HEK293T (cell line): ENCODE data around the gene XCL2.

Experiments used
- CTCF ChIA-PET: fragments of 350-600 bp; formaldehyde crosslinking; extraction: SDS; loops from one replicate; lab custom pipeline; 2021; ENCODE audit warnings: antibody characterized with exemption, inconsistent platforms; lab: Yijun Ruan, JAX
- POLR2A ChIA-PET: fragments of 350-600 bp; formaldehyde crosslinking; extraction: SDS; loops from one replicate; lab custom pipeline; 2020; ENCODE audit warnings: antibody characterized with exemption, inconsistent platforms; lab: Yijun Ruan, JAX
- DNase-seq: peaks from one replicate; pipeline ENCODE4 v3.0.0; 2012; ENCODE audit warnings: mixed read lengths; ENCODE audit errors: extremely low spot score
- ARNT ChIP-seq: fragments of 450-650 bp; IDR thresholded peaks from 2 replicates; pipeline ENCODE4 v1.6.1; 2017; ENCODE audit warnings: mild to moderate bottlenecking
- BHLHE40 ChIP-seq: fragments of 450-650 bp; IDR thresholded peaks from 2 replicates; pipeline ENCODE4 v1.6.1; 2016; ENCODE audit warnings: mild to moderate bottlenecking, moderate library complexity, borderline replicate concordance
- CTBP1 ChIP-seq: fragments of 450-650 bp; IDR thresholded peaks from 2 replicates; pipeline ENCODE4 v1.6.1; 2016; ENCODE audit warnings: borderline replicate concordance
- ELF4 ChIP-seq: fragments of 450-650 bp; IDR thresholded peaks from 2 replicates; pipeline ENCODE4 v1.6.1; 2017; ENCODE audit warnings: antibody characterized with exemption
- FOXA1 ChIP-seq: fragments of 450-650 bp; IDR thresholded peaks from 2 replicates; pipeline ENCODE4 v1.6.1; 2016; ENCODE audit warnings: mild to moderate bottlenecking
- FOXK2 ChIP-seq: fragments of 450-650 bp; IDR thresholded peaks from 2 replicates; pipeline ENCODE4 v1.6.1; 2016; ENCODE audit warnings: mild to moderate bottlenecking
- FOXM1 ChIP-seq: fragments of 450-650 bp; IDR thresholded peaks from 2 replicates; pipeline ENCODE4 v1.6.1; 2017; ENCODE audit warnings: mild to moderate bottlenecking, borderline replicate concordance
- HDGF ChIP-seq: fragments of 450-650 bp; IDR thresholded peaks from 2 replicates; pipeline ENCODE4 v1.6.1; 2017; ENCODE audit warnings: antibody characterized with exemption, borderline replicate concordance
- L3MBTL2 ChIP-seq: fragments of 450-650 bp; conservative IDR thresholded peaks from 2 replicates; pipeline ENCODE4 v1.6.1; 2016; ENCODE audit warnings: mild to moderate bottlenecking
- LEF1 ChIP-seq: fragments of 450-650 bp; IDR thresholded peaks from 2 replicates; pipeline ENCODE4 v1.6.1; 2017; ENCODE audit warnings: mild to moderate bottlenecking, borderline replicate concordance
- NFRKB ChIP-seq: fragments of 450-650 bp; IDR thresholded peaks from 2 replicates; pipeline ENCODE4 v1.6.1; 2016; ENCODE audit warnings: mild to moderate bottlenecking, moderate library complexity
- SP1 ChIP-seq: fragments of 450-650 bp; IDR thresholded peaks from 2 replicates; pipeline ENCODE4 v1.6.1; 2017
- SUZ12 ChIP-seq: fragments of 450-650 bp; IDR thresholded peaks from 2 replicates; pipeline ENCODE4 v1.6.1; 2016; ENCODE audit warnings: mild to moderate bottlenecking
- TARDBP ChIP-seq: fragments of 450-650 bp; IDR thresholded peaks from 2 replicates; pipeline ENCODE4 v1.6.1; 2016
- ZNF384 ChIP-seq: fragments of 450-650 bp; IDR thresholded peaks from 2 replicates; pipeline ENCODE4 v1.6.1; 2016
- TF ChIP-seq, protein P1 (sequence below): fragments of 450-650 bp; IDR thresholded peaks from 2 replicates; pipeline ENCODE4 v1.6.1; 2016

The XCL2 gene

DNA sequence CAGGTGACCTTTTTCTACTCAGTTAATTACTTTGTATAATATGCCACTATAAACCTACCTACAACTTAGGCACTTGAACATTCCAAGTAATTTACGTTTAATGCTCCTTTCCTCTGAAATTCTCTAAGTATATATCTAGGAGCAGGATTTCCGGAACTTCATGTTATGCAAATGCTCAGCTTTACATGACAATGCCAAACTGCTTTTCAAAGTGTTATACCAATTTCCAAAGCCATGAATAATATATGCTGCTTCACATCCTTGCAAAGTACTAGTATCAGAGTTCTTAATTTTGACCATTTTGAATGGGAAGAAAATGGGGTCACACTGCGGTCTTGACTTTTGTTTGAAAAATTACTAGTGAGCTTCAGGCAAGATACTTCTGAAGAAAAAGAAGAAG lies 26.9 kb upstream of the XCL2 start:
- TF ChIP-seq CTBP1 (no peak), FOXK2 (no peak), HDGF (no peak), BHLHE40 (no peak), ELF4 (no peak), SP1 (no peak), ARNT (no peak)
- ChIA-PET CTCF (no interaction called here), POLR2A (no interaction called here)
- no peak for DNase-seq

DNA sequence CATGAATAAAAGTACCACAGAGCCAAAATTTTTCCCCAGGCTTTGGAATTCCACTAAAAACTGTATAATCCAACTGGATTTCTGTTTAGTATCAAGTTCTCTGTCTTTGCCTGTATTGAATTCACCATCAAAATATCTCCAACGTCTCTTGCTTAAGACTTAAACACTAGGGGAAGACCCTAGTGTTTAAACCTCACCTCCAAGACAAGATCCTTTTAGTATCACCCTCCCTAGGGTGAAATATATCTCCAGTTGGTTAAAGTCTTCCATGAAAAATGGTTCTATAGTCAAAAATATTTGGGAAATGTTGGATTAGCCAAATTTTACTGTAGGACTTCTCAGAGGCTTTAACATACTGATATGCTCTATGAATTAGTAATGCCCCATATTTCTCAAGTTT lies 24.5 kb upstream of the XCL2 start:
- no peak for DNase-seq
- CTCF ChIA-PET, result no interaction called here

DNA sequence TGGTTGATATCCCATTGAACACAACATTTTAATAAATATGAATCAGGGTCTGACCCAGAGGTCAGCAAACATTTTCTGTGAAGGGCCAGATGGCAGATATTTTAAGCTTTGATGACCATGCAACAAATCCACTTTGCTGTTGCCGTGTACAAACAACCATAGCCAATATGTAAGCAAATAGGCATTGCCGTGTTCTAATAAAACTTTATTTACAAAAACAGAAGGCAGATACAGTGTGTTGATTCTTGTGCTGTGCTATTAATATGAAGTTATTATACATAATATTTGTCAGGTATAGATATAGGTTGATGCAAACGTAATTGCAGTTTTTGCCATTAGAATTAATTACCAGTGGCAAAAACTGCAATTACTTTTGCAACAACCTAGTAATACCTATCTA lies 23.8 kb upstream of the XCL2 start:
- DNase-seq, result no peak
- no peak for TF ChIP-seq CTBP1
- TF ChIP-seq FOXK2, result no peak
- no peak for TF ChIP-seq NFRKB
- no peak for TF ChIP-seq HDGF
- TF ChIP-seq SP1, result no peak
- no peak for TF ChIP-seq FOXM1
- TF ChIP-seq, protein P1, sequence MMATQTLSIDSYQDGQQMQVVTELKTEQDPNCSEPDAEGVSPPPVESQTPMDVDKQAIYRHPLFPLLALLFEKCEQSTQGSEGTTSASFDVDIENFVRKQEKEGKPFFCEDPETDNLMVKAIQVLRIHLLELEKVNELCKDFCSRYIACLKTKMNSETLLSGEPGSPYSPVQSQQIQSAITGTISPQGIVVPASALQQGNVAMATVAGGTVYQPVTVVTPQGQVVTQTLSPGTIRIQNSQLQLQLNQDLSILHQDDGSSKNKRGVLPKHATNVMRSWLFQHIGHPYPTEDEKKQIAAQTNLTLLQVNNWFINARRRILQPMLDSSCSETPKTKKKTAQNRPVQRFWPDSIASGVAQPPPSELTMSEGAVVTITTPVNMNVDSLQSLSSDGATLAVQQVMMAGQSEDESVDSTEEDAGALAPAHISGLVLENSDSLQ, result no peak
- no peak for TF ChIP-seq BHLHE40
- no peak for TF ChIP-seq LEF1
- TF ChIP-seq L3MBTL2, result no peak
- TF ChIP-seq ARNT, result no peak
- CTCF ChIA-PET, result no interaction called here
- POLR2A ChIA-PET, result interaction anchor here (0.6 kb wide), 1 partner anchor 237 kb away, joined by 3 read pairs; no protein-coding TSS in a partner anchor

More for the DNA sequence above, 24.5 kb upstream of the XCL2 start:
- POLR2A ChIA-PET, result no interaction called here
- TF ChIP-seq NFRKB (no peak), ARNT (no peak)
- TF ChIP-seq, protein P1, result no peak

DNA sequence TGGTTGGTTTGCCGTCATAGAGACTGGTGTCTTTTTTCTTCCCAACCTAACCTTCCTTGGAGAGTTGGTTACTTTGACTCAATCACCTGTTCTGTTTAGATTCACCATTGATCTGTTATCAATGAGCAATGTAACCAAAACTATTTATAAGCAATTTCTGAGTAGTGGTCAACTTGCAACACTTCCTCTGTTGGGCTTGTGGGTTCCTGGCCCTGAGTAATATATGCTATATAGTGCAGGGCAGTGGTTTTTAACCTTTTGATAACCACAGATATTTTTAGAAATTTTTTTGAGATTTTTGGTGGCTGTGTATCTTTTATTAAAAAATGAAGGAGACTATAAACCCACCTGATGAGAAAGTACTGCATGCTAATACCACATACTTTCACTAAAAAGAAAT lies 23.2 kb upstream of the XCL2 start:
- DNase-seq, result no peak
- TF ChIP-seq L3MBTL2 (no peak), ELF4 (no peak), HDGF (no peak), ZNF384 (no peak), FOXM1 (no peak), LEF1 (no peak)
- TF ChIP-seq, protein P1, result no peak
- CTCF ChIA-PET, result no interaction called here
- POLR2A ChIA-PET, result interaction anchor here (0.6 kb wide), 1 partner anchor 237 kb away, joined by 3 read pairs; no protein-coding TSS in a partner anchor

DNA sequence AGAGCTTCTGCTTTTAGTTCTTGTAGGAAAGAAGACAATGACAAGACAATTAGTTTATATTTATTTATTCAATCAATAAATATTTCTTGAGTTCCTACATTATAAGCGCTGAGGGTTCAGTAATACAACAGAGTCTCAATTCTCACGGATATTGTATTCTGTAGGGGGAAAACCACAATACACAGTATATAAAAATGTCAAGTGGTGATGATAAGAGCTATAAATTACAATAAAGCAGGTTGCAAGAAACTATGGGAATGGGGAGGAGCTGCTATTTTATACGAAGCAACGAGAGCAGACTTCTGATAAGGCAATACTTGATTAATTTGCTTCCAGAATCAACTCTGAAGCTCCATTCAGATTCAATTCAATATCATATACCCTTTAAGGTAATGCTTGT lies 22.0 kb upstream of the XCL2 start:
- POLR2A ChIA-PET, result no interaction called here
- CTCF ChIA-PET, result interaction anchor here (1.0 kb wide), 1 partner anchor 126 kb away, joined by 3 read pairs; no protein-coding TSS in a partner anchor
- peak; percentile 58 for DNase-seq
- TF ChIP-seq LEF1 (no peak), SUZ12 (no peak)
- TF ChIP-seq, protein P1, result peak; percentile 51

DNA sequence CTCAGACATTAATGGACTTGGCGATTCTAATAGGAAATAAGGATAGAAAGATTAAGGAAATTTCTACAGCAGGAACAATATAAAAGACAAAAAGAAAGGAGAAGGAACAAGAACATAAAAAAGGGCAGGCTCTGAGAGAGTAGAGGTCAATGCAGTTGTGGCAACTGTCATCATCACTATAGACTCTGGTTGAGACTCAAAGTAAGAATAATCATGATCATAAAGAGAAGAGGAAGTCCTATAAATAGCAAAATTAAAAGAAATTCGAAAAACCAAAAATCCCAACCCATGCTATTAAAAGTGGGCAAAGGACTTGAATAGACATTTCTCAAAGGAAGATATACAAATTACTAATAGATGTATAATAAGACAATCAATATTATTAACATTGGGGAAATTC lies 18.2 kb upstream of the XCL2 start:
- DNase-seq, result no peak
- POLR2A ChIA-PET, result no interaction called here
- CTCF ChIA-PET, result no interaction called here
- TF ChIP-seq FOXA1, result no peak
- no peak for TF ChIP-seq CTBP1
- TF ChIP-seq BHLHE40, result no peak
- TF ChIP-seq SP1, result no peak

DNA sequence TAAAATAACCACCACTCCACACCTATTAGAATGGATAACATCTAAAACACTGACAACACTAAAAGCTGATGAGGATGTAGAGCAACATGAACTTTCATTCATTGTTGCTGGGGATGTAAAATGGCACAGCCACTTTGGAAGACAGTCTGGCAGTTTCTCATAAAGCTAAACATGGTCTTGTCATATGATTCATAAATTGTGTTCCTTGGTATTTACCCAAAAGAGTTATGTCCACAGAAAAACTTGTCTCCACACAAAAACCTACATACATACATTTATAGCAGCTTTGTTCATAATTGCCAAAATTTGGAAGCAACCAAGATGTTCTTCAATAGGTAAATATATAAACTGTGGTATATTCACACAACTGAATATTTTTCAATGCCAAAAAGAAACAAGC lies 16.6 kb upstream of the XCL2 start:
- ChIA-PET CTCF (interaction anchor here (0.7 kb wide), 1 partner anchor 120 kb away, joined by 4 read pairs; no protein-coding TSS in a partner anchor), POLR2A (no interaction called here)
- DNase-seq, result no peak
- TF ChIP-seq SUZ12, result no peak

DNA sequence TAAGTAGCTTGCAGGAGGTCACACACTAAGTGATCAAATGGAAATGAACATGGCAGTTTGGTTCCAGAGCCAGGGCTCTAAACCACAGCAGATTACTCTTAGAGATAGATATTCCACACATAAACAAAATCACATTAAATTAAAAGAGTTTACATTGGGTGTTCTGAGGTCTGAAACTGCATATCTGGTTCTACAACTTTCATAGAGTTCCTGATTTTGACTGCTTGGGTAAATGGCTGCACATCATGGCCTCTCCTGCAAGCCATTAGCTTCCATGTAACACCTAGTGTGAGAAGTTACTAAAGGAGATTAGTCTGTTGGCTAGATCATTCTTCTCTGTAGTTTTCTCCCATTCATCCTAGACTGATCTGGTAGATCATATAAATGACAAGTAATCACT lies 12.8 kb upstream of the XCL2 start:
- ChIA-PET POLR2A (no interaction called here), CTCF (no interaction called here)
- TF ChIP-seq NFRKB (no peak), LEF1 (no peak), TARDBP (no peak)
- TF ChIP-seq, protein P1, result no peak
- DNase-seq, result no peak
